Measurements from ENCODE around the gene WNK4. TPM values are rescaled to one million over a fixed set of nuclear protein-coding genes. Genes with fewer than 3 reads are reported as not detected.

Gene WNK4
- total and polyA plus RNA-seq, 9 of the 15 experiments (the other 6 are each of a cell fraction or from before 2014, with no cell fraction given): 0.32 to 25.8 (median 4.5) TPM

GRCh38 chr17:42779936-42780850, at the start of gene WNK4 (continued):
- TF ChIP-seq, protein P1, sequence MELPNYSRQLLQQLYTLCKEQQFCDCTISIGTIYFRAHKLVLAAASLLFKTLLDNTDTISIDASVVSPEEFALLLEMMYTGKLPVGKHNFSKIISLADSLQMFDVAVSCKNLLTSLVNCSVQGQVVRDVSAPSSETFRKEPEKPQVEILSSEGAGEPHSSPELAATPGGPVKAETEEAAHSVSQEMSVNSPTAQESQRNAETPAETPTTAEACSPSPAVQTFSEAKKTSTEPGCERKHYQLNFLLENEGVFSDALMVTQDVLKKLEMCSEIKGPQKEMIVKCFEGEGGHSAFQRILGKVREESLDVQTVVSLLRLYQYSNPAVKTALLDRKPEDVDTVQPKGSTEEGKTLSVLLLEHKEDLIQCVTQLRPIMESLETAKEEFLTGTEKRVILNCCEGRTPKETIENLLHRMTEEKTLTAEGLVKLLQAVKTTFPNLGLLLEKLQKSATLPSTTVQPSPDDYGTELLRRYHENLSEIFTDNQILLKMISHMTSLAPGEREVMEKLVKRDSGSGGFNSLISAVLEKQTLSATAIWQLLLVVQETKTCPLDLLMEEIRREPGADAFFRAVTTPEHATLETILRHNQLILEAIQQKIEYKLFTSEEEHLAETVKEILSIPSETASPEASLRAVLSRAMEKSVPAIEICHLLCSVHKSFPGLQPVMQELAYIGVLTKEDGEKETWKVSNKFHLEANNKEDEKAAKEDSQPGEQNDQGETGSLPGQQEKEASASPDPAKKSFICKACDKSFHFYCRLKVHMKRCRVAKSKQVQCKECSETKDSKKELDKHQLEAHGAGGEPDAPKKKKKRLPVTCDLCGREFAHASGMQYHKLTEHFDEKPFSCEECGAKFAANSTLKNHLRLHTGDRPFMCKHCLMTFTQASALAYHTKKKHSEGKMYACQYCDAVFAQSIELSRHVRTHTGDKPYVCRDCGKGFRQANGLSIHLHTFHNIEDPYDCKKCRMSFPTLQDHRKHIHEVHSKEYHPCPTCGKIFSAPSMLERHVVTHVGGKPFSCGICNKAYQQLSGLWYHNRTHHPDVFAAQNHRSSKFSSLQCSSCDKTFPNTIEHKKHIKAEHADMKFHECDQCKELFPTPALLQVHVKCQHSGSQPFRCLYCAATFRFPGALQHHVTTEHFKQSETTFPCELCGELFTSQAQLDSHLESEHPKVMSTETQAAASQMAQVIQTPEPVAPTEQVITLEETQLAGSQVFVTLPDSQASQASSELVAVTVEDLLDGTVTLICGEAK (IDR thresholded peaks at IDR 0.05): no peak
- TF ChIP-seq, protein P1 (CRISPR knock-in tag; IDR thresholded peaks at IDR 0.05): no peak
- TF ChIP-seq E2F6 (IDR thresholded peaks at IDR 0.05; ENCODE audit: borderline replicate concordance in 1 of 2, extremely low read depth in 1 of 2, insufficient read depth in 1 of 2, insufficient read length in 1 of 2, low read depth in 1 of 2, low read length in 1 of 2, poor library complexity in 1 of 2, severe bottlenecking in 1 of 2) (no peak), BHLHE40 (IDR thresholded peaks at IDR 0.05; ENCODE audit: low read length) (peak; percentile 44; the same call in 1 of the 2 replicates), ZNF277 (CRISPR knock-in tag; IDR thresholded peaks at IDR 0.05; ENCODE audit: borderline replicate concordance) (no peak), ILF3 (IDR thresholded peaks at IDR 0.05; ENCODE audit: borderline replicate concordance) (no peak), SMARCA5 (IDR thresholded peaks at IDR 0.05) (no peak), FOXK1 (CRISPR knock-in tag; IDR thresholded peaks at IDR 0.05; ENCODE audit: borderline replicate concordance) (no peak), E2F1 (CRISPR knock-in tag; IDR thresholded peaks at IDR 0.05) (no peak), ZFX (CRISPR knock-in tag; IDR thresholded peaks at IDR 0.05) (peak; percentile 65)
- TF ChIP-seq, protein P2, sequence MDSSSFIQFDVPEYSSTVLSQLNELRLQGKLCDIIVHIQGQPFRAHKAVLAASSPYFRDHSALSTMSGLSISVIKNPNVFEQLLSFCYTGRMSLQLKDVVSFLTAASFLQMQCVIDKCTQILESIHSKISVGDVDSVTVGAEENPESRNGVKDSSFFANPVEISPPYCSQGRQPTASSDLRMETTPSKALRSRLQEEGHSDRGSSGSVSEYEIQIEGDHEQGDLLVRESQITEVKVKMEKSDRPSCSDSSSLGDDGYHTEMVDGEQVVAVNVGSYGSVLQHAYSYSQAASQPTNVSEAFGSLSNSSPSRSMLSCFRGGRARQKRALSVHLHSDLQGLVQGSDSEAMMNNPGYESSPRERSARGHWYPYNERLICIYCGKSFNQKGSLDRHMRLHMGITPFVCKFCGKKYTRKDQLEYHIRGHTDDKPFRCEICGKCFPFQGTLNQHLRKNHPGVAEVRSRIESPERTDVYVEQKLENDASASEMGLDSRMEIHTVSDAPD (CRISPR knock-in tag; IDR thresholded peaks at IDR 0.05): no peak

All from K562 (cell line).